Keratinocyte (primary cell): ENCODE results near the gene ITPK1.

Experiments
- EZH2 ChIP-seq: IDR thresholded peaks from one replicate; pipeline ENCODE4 v1.6.1; 2012; ENCODE audit warnings: inconsistent platforms, mild to moderate bottlenecking, low read length, moderate library complexity
- TF ChIP-seq, protein P1 (sequence below), 3 experiments: IDR thresholded peaks in 1 of 3; conservative IDR thresholded peaks in 1 of 3; optimal IDR thresholded peaks in 1 of 3; 2 replicates in 2 of 3; 3 replicates in 1 of 3; pipeline versions ENCODE3 to v1.5.1; 2011; ENCODE audit warnings: low read length in 3 of 3, mild to moderate bottlenecking in 3 of 3, moderate library complexity in 2 of 3, control low read depth in 1 of 3, inconsistent platforms in 1 of 3; ENCODE audit not compliant: insufficient read depth in 2 of 3; ENCODE audit errors: extremely low read depth in 1 of 3

DNA sequence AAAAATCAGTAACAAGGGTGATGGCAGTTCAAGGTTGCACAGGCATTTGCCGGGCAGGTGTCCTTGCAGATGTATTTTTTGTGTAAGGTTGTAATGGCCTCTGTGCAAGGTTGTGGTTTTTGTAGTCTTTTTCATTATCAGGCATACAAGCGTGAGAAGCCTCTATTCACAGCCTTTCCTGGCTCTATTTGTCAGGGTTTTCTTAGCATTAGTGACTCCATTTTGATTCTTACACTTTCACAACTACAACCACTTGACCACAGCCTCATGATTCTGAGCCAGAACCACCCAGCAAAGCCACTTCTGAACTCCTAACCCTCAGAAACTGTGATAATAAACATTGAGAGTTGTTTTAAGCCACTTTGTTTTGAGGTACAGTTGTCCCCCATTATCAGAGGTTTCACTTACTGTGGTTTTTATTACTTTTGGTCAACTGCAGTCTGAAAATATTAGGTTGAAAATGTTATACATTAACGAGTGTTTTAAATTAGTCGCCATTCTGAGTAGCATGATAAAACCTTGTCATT lies 220.3 kb downstream of the ITPK1 start:
- TF ChIP-seq, protein P1, sequence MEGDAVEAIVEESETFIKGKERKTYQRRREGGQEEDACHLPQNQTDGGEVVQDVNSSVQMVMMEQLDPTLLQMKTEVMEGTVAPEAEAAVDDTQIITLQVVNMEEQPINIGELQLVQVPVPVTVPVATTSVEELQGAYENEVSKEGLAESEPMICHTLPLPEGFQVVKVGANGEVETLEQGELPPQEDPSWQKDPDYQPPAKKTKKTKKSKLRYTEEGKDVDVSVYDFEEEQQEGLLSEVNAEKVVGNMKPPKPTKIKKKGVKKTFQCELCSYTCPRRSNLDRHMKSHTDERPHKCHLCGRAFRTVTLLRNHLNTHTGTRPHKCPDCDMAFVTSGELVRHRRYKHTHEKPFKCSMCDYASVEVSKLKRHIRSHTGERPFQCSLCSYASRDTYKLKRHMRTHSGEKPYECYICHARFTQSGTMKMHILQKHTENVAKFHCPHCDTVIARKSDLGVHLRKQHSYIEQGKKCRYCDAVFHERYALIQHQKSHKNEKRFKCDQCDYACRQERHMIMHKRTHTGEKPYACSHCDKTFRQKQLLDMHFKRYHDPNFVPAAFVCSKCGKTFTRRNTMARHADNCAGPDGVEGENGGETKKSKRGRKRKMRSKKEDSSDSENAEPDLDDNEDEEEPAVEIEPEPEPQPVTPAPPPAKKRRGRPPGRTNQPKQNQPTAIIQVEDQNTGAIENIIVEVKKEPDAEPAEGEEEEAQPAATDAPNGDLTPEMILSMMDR (optimal IDR thresholded peaks at IDR 0.05 in 1 of 3, IDR thresholded peaks at IDR 0.05 in 1 of 3, conservative IDR thresholded peaks at IDR 0.05 in 1 of 3; ENCODE audit: extremely low read depth in 1 of 3, insufficient read depth in 2 of 3, low read length in 3 of 3): no peak
- no peak for TF ChIP-seq EZH2
